Left lung (tissue), 10 donors: ENCODE measurements around the gene SMYD2. TPM values are rescaled to one million over a fixed set of nuclear protein-coding genes. Genes with fewer than 3 reads are reported as not detected.

Experiments
- ATAC-seq: fragments of 200-7000 bp; cut with Tn5 transposase; one replicate; pipeline ENCODE4 v1.9.1; 2020; ENCODE audit warnings: moderate library complexity
- DNase-seq, 4 donors: peaks; one replicate each; pipeline ENCODE4 v3.0.0-alpha.2; 2013 to 2020
- H3K27ac ChIP-seq, 2 donors: fragments of 200-600 bp; sonication (generic) in 1 of 2; one replicate each; pipeline versions ENCODE4 v1.5.0 to v1.8.0; 2020 to 2021
- H3K27me3 ChIP-seq, 2 donors: fragments of 200-600 bp; sonication (generic) in 1 of 2; one replicate each; pipeline versions ENCODE4 v1.5.0 to v1.8.0; 2020 to 2021
- H3K36me3 ChIP-seq, 2 donors: fragments of 200-600 bp; sonication (generic) in 1 of 2; one replicate each; pipeline versions ENCODE4 v1.5.0 to v1.8.0; 2020 to 2021
- H3K4me1 ChIP-seq, 2 donors: fragments of 200-600 bp; one replicate each; pipeline ENCODE4 v1.8.0; 2021
- H3K4me3 ChIP-seq, 2 donors: fragments of 200-600 bp; sonication (generic) in 1 of 2; one replicate each; pipeline versions ENCODE4 v1.5.0 to v1.8.0; 2020 to 2021; ENCODE audit warnings: mild to moderate bottlenecking in 1 of 2
- H3K9me3 ChIP-seq, 2 donors: fragments of 200-600 bp; sonication (generic) in 1 of 2; one replicate each; pipeline versions ENCODE4 v1.5.0 to v1.8.0; 2020 to 2021
- CTCF ChIP-seq, 2 donors: fragments of 200-600 bp; sonication (generic) in 1 of 2; IDR thresholded peaks; one replicate each; pipeline versions ENCODE4 v1.5.0 to v1.8.0; 2021; ENCODE audit warnings: antibody characterized with exemption in 2 of 2
- intact Hi-C, 2 donors: fragments of 100-400 bp; cut with DNase I; formaldehyde crosslinking; loops; one replicate each; pipeline versions ENCODE4 v1.11.2 to v1.14.2; 2022
- polyA plus RNA-seq, 6 donors: library from polyadenylated mRNA; unstranded; fragments of 120-200 nt; gene quantifications; one replicate each; pipeline ENCODE4 v1.2.1, GENCODE V29; 2013; ENCODE audit not compliant: insufficient read length in 6 of 6
- total RNA-seq, 2 donors: library from RNA; stranded (reverse); fragmentation: NEBNext Ultra II Directional; extraction: Animal tissue kit (Norgen Biotek cat#: 25700); gene quantifications; one replicate each; pipeline ENCODE4 v1.2.1, GENCODE V29; 2021
- donor health status: DM: no; HTN: yes; CAD: no.
- donor health status: DM: no; HTN: no; CAD: no.

SMYD2 gene
- total and polyA plus RNA-seq, 8 donors, result 33.2 to 75.5 (median 67.8) TPM

- no peaks in the 10 kb centered on the region for H3K4me1 ChIP-seq
- H3K36me3 ChIP-seq, result no peaks in the 10 kb centered on the region
- no peak for DNase-seq
- H3K4me3 ChIP-seq, result no peak overlapping the region
- ATAC-seq, result no peak
- intact Hi-C loops, result no loop called here
- no peaks in the 10 kb centered on the region for H3K27me3 ChIP-seq
- no peaks in the 10 kb centered on the region for H3K9me3 ChIP-seq
- no peak overlapping the region for H3K27ac ChIP-seq
- TF ChIP-seq CTCF (IDR thresholded peaks at IDR 0.05), result no peak
Observed at GRCh38 chr1:214249651-214250050, 31.3 kb upstream of the SMYD2 start.

- no peak overlapping the region for H3K27ac ChIP-seq
- intact Hi-C loops, result no loop called here
- H3K27me3 ChIP-seq, result no peaks in the 10 kb centered on the region
- DNase-seq (no peak), ATAC-seq (no peak)
- no peaks in the 10 kb centered on the region for H3K4me1 ChIP-seq
- H3K9me3 ChIP-seq, result no peaks in the 10 kb centered on the region
- H3K36me3 ChIP-seq, result no peaks in the 10 kb centered on the region
- H3K4me3 ChIP-seq, result no peak overlapping the region
- no peak for TF ChIP-seq CTCF (IDR thresholded peaks at IDR 0.05)
Observed at GRCh38 chr1:214251354-214251753, 29.6 kb upstream of the SMYD2 start.

- Histone ChIP-seq H3K4me3 (no peak overlapping the region), H3K27ac (no peak overlapping the region), H3K27me3 (peaks cover 0 to 15% of the 10 kb centered on the region in 2 donors), H3K36me3 (no peaks in the 10 kb centered on the region), H3K4me1 (no peaks in the 10 kb centered on the region), H3K9me3 (no peaks in the 10 kb centered on the region)
- DNase-seq (no peak), ATAC-seq (no peak)
- intact Hi-C loops, result no loop called here
- no peak for TF ChIP-seq CTCF (IDR thresholded peaks at IDR 0.05)
Observed at GRCh38 chr1:214255509-214255908, 25.4 kb upstream of the SMYD2 start.

- peaks cover 12 to 53% of the 10 kb centered on the region in 2 donors for H3K27me3 ChIP-seq
- DNase-seq (no peak), ATAC-seq (no peak)
- TF ChIP-seq CTCF (IDR thresholded peaks at IDR 0.05), result no peak
- H3K36me3 ChIP-seq, result no peaks in the 10 kb centered on the region
- H3K4me3 ChIP-seq, result no peak overlapping the region
- H3K9me3 ChIP-seq, result no peaks in the 10 kb centered on the region
- intact Hi-C loops, result no loop called here
- no peaks in the 10 kb centered on the region for H3K4me1 ChIP-seq
- H3K27ac ChIP-seq, result no peak overlapping the region
Observed at GRCh38 chr1:214259353-214259977, 21.5 kb upstream of the SMYD2 start.

GRCh38 chr1:214260561-214261205, 20.3 kb upstream of the SMYD2 start:
- H3K36me3 ChIP-seq, result no peaks in the 10 kb centered on the region
- H3K27ac ChIP-seq, result no peak overlapping the region
- no peaks in the 10 kb centered on the region for H3K9me3 ChIP-seq
- H3K4me3 ChIP-seq, result no peak overlapping the region
- no peaks in the 10 kb centered on the region for H3K4me1 ChIP-seq
- intact Hi-C loops, result loop anchor here in 1 of 2 donors (2.0 kb wide), 1 partner anchor 68 kb away; no protein-coding TSS in a partner anchor
- DNase-seq (no peak), ATAC-seq (no peak)
- TF ChIP-seq CTCF (IDR thresholded peaks at IDR 0.05), result no peak
- H3K27me3 ChIP-seq, result peaks cover 12 to 65% of the 10 kb centered on the region in 2 donors
